Stromal cell of bone marrow (primary cell): ENCODE measurements around the gene PCDHGA11.
"Not testable (repeated sequence)": the region's sequence is repeated elsewhere in the genome, so short reads cannot be mapped to it uniquely, and the experiment has no call there.

Source experiments
- DNase-seq: peaks from one replicate; pipeline ENCODE4 v3.0.0-alpha.2; 2012; ENCODE audit warnings: low read depth

PCDHGA11 gene

DNA sequence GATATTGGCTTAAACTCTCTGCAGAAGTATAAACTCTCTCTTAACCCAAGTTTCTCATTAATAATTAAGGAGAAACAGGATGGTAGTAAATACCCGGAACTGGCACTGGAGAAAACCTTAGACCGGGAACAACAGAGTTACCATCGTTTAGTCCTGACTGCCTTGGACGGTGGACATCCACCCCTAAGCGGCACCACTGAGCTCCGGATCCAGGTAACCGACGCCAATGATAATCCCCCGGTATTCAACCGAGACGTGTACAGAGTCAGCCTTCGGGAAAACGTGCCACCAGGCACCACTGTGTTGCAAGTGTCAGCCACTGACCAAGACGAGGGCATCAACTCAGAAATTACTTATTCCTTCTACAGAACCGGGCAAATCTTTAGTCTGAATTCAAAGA, 22.2 kb upstream of the PCDHGA11 start:
- no peak for DNase-seq

DNA sequence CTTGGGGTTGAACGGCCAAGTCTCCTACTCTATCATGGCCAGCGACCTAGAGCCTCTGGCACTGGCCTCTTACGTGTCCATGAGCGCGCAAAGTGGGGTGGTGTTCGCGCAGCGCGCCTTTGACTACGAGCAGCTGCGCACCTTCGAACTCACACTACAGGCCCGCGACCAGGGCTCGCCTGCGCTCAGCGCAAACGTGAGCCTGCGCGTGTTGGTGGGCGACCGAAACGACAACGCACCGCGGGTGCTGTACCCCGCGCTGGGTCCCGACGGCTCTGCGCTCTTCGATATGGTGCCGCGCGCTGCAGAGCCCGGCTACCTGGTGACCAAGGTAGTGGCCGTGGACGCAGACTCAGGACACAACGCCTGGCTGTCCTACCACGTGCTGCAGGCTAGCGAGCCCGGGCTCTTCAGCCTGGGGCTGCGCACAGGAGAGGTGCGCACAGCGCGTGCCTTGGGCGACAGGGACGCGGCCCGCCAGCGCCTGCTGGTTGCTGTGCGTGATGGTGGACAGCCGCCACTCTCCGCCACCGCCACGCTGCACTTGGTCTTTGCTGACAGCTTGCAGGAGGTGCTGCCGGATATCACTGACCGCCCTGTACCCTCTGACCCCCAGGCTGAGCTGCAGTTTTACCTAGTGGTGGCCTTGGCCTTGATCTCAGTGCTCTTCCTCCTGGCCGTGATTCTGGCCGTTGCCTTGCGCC, 21.1 kb upstream of the PCDHGA11 start:
- no peak for DNase-seq

DNA sequence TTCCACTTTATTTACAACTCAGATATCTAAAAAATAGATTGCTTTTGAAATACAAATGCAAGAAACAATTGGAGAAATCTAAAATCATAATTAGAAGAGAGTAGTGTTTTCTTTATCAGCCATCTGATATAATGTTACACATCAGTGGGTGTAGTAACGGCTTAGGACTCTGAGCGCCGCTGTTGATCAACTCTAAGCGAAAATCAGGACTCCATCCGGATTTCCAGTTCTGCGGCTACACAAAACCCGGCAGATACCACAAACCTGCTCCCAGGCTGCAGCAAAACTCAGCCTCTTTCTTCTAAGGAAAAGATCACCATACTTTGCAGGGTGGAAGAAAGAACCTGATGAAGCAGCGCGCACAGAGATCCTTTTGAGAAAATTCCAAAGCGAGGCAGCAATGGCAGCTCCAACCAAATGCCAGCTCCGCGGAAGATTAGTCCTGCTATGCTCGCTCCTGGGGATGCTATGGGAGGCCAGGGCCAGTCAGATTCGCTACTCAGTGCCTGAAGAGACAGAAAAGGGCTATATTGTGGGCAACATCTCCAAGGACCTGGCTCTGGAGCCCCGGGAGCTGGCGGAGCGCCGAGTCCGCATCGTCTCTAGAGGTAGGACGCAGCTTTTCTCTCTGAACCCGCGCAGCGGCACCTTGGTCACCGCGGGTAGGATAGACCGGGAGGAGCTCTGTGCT, 18.2 kb upstream of the PCDHGA11 start, which contains the start of gene PCDHGA9:
TSS of gene PCDHGA9 (plus strand) at position 226 of the 691 bp plus-strand sequence. CDS start at position 401, 175 bp downstream.
- DNase-seq, result no peak

DNA sequence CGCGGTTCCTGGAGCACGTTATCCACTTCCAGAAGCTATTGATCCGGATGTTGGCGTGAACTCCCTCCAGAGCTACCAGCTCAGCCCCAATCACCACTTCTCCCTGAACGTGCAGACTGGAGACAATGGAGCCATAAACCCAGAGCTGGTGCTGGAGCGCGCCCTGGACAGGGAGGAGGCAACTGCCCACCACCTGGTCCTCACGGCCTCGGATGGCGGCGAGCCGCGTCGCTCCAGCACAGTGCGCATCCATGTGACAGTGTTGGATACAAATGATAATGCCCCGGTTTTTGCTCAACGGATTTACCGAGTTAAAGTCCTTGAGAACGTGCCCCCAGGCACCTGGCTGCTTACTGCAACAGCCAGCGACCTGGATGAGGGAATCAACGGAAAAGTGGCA, 17.5 kb upstream of the PCDHGA11 start:
- no peak for DNase-seq

DNA sequence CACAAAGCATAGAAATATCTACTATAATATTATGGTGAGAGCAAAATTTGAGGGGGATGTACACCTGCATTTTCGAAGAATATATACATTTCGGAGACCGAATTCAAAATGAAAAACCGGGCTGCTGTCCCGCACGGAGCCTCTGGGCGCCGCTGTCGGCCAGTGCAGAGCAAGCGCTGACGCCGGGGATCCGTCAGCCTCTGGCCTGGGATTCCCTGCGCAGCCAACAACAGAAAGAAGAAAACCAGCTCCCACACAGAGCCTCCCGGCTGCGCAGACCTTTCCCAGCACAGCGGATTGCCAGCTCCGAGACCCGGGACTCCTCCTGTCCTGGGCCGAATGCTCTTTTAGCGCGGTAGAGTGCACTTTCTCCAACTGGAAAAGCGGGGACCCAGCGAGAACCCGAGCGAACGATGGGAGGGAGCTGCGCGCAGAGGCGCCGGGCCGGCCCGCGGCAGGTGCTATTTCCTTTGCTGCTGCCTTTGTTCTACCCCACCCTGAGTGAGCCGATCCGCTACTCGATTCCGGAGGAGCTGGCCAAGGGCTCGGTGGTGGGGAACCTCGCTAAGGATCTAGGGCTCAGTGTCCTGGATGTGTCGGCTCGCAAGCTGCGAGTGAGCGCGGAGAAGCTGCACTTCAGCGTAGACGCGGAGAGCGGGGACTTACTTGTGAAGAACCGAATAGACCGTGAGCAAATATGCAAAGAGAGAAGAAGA, 12.9 kb upstream of the PCDHGA11 start, which contains the start of gene PCDHGB6:
TSS of gene PCDHGB6 (plus strand) at position 232 of the 716 bp plus-strand sequence. CDS start at position 414, 182 bp downstream.
- not testable (repeated sequence) for DNase-seq

DNA sequence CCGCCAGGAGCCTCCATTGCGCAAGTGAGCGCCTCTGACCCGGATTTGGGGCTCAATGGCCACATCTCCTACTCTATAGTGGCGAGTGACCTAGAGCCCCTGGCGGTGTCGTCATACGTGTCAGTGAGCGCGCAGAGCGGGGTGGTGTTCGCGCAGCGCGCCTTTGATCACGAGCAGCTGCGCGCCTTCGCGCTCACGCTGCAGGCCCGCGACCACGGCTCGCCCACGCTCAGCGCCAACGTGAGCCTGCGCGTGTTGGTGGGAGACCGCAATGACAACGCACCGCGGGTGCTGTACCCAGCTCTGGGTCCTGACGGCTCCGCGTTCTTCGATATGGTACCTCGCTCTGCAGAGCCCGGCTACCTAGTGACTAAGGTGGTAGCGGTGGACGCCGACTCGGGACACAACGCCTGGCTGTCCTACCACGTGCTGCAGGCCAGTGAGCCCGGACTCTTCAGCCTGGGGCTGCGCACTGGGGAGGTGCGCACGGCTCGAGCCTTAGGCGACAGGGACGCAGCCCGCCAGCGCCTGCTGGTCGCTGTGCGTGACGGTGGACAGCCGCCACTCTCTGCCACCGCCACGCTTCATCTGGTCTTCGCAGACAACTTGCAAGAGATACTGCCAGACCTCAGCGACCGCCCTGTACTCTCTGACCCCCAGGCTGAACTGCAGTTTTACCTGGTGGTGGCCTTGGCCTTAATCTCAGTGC, 11.1 kb upstream of the PCDHGA11 start:
- DNase-seq, result no peak

DNA sequence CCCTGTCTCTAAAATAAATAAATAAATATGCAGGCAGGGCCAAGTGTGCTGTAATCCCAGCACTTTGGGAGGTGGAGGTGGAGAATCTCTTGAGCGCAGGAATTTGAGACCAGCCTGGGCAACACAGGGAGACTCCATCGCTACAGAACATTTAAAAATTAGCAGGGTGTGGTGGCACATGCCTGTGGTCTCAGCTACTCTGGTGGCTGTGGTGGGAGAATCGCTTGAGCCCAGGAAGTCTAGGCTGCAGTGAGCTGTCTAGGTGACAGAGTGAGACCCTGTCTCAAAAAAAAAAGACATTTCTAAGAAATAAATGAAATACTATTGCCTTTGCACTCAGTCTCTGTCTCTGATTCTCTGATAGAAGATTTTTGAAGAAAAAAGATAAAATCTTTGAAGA, 9.3 kb upstream of the PCDHGA11 start:
- no peak for DNase-seq

DNA sequence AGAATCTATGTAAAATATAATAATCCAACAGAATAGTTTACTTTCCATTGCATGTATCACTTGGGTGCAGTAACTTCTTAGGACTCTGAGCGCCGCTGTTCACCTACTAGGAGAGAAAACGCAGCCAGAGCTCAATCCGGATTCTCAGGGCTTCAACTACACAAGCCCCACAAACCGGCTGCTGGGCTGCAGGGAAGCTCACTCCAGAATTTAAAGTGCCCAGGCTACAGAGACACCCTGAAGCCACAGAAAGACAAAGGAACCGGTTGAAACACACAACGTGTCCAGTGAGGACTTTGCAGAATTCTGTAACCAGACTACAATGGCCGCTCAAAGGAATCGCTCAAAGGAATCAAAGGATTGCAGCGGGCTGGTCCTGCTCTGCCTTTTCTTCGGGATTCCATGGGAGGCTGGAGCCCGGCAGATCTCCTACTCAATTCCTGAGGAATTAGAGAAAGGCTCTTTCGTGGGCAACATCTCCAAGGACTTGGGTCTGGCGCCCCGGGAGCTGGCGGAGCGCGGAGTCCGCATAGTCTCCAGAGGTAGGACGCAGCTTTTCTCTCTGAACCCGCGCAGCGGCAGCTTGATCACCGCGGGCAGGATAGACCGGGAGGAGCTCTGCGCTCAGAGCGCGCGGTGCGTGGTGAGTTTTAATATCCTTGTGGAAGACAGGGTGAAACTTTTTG, 7.9 kb upstream of the PCDHGA11 start, which contains the start of gene PCDHGA10:
TSS of gene PCDHGA10 (plus strand) at position 134 of the 686 bp plus-strand sequence. CDS start at position 323, 189 bp downstream.
- peak; percentile 51 for DNase-seq

DNA sequence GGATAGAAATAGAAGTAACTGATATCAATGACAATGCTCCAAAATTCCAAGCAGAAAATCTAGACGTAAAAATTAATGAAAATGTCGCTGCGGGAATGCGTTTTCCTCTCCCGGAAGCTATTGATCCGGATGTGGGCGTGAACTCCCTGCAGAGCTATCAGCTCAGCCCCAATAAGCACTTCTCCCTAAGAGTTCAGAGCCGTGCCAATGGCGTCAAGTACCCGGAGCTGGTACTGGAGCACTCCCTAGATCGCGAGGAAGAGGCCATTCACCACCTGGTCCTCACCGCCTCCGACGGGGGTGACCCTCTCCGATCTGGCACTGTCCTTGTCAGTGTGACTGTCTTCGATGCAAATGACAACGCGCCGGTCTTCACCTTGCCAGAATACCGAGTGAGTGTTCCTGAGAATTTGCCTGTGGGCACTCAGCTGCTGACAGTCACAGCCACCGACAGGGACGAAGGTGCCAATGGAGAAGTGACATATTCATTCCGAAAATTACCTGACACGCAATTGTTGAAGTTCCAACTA, 7.2 kb upstream of the PCDHGA11 start:
- DNase-seq, result no peak

DNA sequence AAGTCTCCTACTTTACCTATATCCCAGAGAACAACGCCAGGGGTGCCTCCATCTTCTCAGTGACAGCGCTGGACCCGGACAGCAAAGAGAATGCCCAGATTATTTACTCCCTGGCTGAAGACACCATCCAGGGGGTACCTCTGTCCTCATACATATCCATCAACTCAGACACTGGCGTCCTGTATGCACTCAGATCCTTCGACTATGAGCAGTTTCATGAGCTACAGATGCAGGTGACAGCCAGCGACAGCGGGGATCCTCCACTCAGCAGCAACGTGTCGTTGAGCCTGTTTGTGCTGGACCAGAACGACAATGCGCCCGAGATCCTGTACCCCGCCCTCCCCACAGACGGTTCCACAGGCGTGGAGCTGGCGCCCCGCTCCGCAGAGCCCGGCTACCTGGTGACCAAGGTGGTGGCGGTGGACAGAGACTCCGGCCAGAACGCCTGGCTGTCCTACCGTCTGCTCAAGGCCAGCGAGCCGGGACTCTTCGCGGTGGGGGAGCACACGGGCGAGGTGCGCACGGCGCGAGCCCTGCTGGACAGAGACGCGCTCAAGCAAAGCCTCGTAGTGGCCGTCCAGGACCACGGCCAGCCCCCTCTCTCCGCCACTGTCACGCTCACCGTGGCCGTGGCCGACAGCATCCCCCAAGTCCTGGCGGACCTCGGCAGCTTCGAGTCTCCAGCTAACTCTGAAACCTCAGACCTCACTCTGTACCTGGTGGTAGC, 6.1 kb upstream of the PCDHGA11 start:
- DNase-seq, result not testable (repeated sequence)

DNA sequence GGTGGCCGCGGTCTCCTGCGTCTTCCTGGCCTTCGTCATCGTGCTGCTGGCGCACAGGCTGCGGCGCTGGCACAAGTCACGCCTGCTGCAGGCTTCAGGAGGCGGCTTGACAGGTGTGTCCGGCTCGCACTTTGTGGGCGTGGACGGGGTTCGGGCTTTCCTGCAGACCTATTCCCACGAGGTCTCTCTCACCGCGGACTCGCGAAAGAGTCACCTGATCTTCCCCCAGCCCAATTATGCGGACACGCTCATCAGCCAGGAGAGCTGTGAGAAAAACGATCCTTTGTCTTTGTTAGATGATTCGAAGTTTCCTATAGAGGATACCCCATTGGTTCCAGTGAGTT, 5.6 kb upstream of the PCDHGA11 start:
- not testable (repeated sequence) for DNase-seq

DNA sequence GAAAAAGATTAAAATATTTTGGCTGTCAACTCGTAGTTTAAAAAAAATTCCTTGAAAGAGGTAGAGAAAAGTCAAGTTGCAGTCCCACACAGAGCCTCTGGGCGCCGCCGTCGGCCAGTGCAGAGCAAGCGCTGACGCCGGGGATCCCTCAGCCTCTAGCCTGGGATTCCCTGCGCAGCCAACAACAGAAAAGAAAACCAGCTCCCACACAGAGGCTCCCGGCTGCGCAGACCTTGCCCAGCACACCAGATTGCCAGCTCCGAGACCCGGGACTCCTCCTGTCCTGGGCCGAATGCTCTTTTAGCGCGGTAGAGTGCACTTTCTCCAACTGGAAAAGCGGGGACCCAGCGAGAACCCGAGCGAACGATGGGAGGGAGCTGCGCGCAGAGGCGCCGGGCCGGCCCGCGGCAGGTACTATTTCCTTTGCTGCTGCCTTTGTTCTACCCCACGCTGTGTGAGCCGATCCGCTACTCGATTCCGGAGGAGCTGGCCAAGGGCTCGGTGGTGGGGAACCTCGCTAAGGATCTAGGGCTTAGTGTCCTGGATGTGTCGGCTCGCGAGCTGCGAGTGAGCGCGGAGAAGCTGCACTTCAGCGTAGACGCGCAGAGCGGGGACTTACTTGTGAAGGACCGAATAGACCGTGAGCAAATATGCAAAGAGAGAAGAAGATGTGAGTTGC, 3.2 kb upstream of the PCDHGA11 start, which contains the start of gene PCDHGB7:
TSS of gene PCDHGB7 (plus strand) at position 184 of the 679 bp plus-strand sequence. CDS start at position 367, 183 bp downstream.
- DNase-seq, result peak; percentile 70

DNA sequence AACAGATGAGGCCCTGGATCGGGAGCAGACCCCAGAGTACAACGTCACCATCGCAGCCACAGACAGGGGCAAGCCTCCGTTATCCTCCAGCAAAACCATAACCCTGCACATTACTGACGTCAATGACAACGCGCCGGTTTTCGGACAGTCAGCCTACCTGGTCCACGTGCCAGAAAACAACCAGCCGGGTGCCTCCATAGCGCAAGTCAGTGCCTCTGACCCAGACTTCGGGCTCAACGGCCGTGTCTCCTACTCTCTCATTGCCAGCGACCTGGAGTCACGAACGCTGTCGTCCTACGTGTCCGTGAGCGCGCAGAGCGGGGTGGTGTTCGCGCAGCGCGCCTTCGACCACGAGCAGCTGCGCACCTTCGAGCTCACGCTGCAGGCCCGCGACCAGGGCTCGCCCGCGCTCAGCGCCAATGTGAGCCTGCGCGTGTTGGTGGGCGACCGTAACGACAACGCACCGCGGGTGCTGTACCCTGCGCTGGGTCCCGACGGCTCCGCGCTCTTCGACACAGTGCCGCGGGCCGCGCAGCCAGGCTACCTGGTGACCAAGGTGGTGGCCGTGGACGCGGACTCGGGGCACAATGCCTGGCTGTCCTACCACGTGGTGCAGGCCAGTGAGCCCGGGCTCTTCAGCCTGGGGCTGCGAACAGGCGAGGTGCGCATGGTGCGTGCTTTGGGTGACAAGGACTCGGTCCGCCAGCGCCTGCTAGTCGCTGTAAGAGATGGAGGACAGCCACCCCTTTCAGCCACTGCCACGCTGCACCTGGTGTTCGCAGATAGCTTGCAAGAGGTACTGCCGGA, 1.6 kb upstream of the PCDHGA11 start:
- no peak for DNase-seq

DNA sequence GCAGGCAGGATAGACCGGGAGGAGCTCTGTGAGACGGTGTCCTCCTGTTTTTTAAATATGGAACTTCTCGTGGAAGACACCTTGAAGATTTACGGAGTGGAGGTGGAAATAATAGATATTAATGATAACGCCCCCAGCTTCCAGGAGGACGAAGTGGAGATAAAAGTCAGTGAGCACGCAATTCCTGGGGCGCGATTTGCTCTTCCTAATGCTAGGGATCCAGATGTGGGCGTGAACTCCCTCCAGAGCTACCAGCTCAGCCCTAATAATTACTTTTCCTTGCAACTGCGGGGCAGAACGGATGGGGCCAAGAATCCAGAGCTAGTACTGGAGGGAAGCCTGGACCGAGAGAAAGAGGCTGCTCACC, 621 bp downstream of the PCDHGA11 start:
- DNase-seq, result no peak

DNA sequence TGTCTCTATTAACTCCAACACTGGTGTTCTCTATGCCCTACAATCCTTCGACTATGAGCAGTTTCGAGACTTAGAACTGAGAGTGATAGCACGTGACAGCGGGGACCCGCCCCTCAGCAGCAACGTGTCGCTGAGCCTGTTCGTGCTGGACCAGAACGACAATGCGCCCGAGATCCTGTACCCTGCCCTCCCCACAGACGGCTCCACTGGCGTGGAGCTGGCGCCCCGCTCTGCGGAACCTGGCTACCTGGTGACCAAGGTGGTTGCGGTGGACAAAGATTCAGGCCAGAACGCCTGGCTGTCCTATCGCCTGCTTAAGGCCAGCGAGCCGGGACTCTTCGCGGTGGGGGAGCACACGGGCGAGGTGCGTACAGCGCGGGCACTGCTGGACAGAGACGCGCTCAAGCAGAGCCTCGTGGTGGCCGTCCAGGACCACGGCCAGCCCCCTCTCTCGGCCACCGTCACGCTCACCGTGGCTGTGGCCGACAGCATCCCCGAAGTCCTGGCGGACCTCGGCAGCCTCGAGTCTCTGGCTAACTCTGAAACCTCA, 2.0 kb downstream of the PCDHGA11 start:
- no peak for DNase-seq

DNA sequence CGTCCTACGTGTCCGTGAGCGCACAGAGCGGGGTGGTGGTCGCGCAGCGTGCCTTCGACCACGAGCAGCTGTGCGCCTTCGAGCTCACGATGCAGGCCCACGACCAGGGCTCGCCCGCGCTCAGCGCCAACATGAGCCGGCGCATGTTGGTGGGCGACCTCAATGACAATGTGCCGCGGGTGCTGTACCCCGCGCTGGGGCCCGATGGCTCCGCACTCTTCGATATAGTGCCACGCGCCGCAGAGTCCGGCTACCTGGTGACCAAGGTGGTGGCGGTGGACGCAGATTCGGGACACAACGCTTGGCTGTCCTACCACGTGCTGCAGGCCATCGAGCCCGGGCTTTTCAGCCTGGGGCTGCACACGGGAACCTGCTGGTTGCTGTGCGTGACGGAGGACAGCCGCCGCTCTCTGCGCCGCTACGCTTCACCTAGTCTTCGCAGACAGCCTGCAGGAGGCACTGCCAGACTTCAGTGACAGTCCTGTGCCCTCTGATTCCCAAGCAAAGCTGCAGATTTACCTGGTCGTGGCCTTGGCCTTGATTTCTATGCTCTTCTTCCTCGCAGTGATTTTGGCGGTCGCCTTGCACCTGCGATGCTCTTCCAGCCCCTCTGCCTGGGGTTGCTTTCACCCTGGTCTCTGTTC, 7.1 kb downstream of the PCDHGA11 start:
- no peak for DNase-seq

DNA sequence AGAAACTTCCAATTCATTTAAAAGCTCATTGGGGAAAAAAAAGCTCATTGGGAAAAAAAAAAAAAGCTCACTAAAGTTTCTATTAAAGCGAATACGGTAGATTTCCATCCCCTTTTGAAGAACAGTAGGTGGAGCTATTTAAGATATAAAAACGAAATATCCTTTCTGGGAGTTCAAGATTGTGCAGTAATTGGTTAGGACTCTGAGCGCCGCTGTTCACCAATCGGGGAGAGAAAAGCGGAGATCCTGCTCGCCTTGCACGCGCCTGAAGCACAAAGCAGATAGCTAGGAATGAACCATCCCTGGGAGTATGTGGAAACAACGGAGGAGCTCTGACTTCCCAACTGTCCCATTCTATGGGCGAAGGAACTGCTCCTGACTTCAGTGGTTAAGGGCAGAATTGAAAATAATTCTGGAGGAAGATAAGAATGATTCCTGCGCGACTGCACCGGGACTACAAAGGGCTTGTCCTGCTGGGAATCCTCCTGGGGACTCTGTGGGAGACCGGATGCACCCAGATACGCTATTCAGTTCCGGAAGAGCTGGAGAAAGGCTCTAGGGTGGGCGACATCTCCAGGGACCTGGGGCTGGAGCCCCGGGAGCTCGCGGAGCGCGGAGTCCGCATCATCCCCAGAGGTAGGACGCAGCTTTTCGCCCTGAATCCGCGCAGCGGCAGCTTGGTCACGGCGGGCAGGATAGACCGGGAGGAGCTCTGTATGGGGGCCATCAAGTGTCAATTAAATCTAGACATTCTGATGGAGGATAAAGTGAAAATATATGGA, 9.7 kb downstream of the PCDHGA11 start, which contains the start of gene PCDHGA12:
TSS of gene PCDHGA12 (plus strand) at position 176 of the 782 bp plus-strand sequence. CDS start at position 429, 253 bp downstream.
- peak; percentile 92 for DNase-seq
